GM21825 (cell line): ENCODE results near the gene TMED1.

Source experiments
- ATAC-seq: cut with Tn5 transposase; IDR thresholded peaks from one replicate; pipeline ENCODE4 v1.9.1; 2021; ENCODE audit warnings: mild to moderate bottlenecking, moderate library complexity; ENCODE audit not compliant: unreplicated experiment

Gene TMED1

DNA sequence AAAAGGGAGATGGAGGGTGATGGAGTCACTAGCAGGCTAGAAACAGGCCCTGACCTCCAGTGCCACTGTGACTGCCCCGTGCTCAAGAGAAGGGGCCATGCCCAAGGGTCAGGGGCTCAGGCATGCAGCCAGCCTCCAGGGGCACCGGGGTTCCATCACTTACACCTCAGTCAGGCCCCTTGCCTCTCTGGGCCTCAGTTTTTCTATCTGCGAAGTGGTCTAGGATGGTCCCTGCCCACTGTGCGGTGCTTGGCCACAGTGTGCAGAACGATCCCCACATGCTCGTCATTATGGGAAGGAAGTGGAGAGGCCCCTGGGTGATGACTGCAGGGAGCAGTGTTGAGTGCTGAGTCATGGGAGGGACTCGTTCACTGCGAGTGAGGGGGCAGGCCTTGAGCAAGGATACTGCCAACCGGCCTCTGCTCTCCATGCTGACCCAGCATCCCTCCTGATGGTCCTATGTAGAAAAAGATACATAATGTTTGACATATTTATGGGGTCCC, 23.1 kb downstream of the TMED1 start:
- ATAC-seq: no peak

DNA sequence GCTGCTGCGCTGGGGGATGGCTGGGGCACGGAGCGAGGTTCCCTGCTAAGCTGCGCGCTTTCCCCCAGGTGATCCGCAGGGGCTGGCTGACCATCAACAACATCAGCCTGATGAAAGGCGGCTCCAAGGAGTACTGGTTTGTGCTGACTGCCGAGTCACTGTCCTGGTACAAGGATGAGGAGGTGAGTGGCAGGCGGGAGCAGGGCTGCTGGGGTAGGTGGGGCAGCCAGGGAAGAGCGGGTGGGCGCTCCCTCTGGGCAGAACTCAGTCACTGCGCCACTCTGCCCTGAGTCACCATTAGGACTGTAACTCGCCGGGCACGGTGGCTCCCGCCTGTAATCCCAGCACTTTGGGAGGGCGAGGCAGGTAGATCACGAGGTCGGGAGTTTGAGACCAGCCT, 23.8 kb downstream of the TMED1 start:
- no peak for ATAC-seq

DNA sequence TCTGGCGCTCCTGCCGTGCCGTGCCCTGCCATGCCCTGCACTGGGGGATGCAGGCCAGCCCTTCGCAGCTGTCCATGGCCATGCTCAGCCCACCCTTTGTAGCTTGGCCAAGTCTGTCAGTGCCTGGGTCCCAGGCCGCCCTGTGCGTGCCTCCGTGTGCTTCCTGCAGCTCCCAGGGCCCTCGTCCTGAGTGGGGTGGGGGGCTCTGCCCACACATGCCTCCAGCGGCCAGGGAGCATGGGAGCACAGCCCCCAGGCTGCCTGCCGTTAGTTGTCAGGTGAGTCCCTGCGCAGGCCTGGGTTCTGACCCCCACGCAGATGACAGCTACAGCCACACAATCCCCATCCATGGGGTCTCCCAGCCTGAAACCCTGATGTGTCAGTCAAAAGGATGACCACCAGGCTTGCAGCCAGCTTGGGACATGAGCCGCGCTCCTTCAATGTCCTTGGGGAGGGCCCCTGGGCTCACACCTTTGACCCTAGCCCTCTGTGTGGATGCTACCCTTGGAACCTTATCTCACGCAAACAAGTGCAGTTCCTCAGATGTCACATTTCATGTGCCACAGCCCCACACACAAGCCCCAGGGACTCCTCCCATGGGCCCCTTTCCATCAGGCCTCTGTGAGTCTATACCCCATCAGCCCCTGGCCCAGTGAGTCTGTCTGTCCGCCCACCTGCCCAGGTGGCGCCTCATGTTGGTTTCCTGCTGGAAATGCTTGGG, 24.5 kb downstream of the TMED1 start:
- ATAC-seq: no peak

DNA sequence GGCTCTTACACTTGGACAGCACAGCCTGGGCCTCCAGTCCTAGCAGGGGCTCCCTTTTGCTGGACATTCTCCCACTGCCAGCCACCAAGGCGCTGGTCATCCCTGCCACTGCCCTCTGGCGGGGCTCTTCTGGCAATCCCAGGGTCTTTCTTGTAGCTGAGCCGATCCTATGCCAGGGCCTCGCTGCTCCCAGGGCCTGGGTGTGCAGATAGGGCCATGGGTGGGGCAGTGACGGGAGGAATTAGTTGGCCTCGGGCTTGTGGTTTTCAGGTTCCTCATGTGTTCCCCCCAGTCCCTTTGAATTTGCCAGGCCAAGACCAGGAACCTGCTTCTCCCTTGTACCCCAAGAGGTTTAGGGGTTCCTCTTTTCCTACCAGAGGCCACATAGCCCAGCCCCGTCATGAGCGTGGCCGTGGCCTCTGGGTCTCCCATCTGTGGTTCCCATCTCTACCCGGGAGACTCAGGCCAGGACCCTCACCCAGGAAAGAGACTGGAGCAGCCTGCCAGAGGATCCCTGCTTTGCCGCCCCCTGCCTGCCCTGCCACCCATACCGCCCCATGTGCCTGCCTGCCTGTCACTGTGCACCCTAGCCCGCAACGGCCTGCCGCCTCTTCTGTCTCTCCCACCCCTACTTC, 26.2 kb downstream of the TMED1 start:
- ATAC-seq: no peak

DNA sequence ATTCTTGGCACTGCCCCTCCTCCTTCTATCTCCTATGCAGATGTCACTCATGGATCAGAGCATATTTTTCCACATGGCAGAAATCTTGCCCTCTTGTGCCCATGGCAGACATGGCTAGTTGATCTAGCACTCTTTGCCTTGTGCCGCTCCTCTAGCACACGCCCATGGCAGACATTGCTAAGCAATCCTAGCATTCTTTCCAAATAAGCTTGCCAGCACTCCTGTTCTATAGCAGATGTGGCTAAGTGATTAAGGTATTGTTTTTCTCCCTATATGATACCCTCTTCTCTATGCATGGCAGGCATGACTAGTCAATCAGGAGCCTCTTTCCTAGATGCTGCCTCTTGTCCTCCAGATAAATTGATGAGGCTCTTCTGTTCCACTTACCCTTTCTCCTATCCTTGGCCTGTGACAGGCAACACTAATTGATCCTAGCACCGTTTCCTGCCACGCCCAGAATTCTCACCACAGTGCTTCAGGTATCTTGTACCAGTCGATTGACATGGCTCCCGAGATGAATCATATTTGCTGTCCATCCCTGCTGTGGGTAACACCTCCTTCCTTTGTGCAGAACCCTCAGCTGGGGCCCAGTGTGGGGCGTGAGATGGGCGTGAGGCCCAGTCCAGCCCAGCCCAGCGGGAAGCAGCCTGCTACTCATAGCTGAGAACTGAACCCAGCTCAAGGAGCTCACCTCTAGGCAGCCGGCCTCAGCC, 26.9 kb downstream of the TMED1 start:
- no peak for ATAC-seq

DNA sequence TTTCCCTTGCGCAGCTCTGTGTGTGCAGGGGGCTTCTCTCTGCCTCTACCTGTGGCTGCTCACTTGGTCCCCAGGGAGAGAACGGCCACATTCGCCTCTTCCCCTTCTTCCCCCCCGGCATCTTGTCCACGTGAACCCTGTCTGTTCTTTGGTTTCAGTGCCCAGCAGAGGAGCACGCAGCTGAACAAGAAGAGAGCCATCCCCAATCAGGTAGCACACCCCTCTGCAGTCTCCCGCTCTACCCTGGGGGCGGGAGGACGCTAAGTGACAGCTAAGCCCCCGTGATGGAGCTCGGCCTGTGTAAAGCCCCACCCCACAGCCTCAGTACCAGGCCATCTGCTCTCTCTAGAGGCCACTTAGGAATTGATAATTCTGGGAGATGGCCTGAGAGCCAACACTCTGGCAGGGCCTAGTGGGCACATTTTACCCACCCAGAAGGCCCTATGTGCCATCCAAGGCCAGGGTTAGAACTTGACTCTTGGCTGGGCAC, 30.2 kb downstream of the TMED1 start:
- ATAC-seq: no peak

DNA sequence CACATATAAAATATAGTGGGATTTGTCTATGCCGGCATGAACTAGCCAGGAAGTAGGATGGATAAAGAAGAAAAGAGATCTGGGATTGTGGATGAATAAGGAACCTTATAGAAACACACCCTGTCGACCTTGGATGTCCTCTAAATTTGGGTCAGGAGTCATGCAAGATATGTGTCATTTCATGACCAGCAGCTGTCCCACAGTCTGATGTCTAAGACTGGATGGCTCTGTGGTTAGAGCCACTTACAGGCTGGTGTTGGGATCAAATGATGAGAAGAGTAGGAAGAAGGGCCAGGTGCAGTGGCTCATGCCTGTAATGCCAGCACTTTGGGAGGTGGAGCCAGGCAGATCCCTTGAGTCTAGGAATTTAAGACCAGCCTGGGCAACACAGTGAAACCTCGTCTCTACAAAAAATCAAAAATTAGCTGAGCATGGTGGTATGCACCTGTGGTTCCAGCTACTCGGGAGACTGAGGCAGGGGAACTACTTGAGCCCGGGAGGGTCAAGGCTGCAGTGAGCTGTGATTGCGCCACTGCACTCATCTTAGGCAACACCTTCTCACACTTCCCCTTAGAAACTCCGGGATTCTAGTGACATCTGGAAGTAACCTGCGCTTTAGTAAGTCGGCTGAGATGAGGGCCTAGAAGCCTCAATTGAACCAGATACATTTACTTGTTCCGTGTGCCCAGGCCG, 30.8 kb downstream of the TMED1 start:
- no peak for ATAC-seq

DNA sequence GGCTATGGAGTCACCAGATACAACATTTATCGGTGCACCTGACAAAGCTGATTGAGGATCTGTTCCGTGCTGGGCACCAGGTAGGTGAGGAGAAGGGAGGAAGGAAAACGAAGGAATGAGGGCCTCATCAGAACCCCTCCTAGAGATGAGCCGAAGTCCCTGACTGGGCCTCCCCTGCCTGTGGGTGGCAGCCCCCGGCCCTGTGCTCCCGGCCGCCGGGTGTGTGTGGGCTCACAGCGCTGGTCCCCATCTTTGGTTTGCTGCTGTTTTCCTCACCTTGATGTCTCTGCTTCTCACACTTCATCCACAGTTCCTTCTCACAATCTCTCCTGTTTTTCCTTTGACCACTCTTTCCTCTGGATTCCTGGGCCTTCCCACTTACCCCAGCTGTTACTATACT, 32.8 kb downstream of the TMED1 start:
- no peak for ATAC-seq

DNA sequence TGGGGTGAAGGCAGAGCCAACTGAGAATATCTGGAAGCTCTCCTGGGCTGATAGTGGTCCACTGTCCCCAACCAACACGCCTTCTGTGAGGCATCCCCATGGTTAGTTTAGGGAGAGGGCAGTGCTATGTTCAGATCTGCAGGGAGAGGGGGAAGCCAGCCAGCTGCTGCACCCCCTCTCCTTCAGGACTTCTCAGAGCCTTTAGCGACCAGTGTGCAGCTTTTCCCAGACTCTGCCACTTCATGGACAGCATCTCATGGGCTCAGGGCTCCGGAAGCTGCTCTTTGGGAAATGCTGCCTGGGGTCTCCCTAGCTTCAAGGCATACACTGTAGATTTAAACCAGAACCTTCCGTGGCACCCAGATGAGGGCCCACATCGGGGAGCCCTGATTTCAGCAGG, 33.5 kb downstream of the TMED1 start:
- no peak for ATAC-seq

DNA sequence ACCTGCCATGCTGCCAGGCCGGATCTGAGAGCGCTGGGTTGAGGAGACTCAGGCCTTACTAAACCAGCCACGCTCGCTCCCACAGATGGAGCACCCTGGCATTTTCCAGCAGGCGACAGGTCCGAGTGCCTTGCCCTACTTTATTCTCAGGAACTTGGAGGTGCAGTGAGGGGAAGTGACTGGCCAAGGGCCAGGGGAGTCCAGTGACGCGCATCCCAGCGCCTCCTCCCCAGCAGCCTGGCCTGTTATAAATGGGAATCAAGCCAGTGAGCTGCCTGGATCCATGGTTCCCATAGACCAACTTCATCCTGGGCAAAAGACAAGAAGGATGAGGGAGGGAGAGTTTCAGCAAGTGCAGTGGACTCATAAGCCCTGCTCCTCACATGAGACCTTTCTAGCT, 35.5 kb downstream of the TMED1 start:
- no peak for ATAC-seq

DNA sequence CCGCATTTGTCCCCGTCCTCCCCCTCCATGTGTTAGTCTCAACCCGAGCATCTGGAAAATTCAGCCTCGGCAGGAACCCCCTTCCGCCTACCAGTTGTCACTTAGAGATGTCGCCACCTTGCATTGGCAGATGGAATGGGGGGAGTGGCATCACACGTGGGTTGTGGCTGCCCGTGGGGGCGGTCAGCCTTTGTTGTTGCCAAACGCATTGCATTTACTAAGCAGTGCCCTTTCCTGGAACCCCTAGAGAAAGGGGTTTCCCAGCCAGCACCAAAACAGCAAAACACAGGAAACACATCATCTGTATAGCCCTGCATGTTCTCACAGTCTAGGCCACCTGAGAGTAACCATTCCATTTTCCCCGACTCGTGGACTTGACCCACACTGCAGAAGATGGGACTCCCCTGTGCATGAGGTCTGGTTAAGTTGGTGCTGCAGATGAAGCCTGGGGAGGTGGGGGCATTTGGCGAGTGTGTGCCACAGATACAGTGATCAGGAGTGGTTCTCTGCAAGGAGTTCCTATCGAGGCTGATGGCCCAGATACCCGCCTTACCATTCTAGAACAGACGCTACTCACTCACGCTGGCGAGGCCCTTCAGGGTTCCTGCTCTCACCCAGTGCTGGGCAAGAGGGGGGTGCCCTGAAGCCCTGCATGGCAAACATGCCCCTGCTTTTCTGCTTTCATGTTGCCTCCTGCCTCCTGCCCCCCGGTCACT, 38.3 kb downstream of the TMED1 start:
- ATAC-seq: no peak

DNA sequence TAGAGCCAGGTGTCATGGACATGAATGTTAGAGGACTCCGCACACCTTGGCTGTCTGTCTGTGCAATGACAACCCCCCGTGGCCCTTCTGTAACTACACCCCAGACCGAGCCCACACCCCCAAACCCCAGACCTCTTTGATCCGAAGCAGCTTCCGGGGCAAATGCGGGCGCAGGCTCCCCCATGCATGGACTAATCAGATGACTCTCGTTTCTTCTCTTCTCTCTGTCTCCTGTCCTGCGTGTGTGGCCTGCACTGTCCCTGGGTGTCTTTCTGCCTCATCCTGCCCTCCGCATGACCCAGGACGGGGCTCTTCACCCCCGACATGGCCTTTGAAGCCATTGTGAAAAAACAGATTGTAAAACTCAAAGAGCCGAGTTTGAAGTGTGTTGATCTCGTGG, 38.9 kb downstream of the TMED1 start:
- no peak for ATAC-seq

DNA sequence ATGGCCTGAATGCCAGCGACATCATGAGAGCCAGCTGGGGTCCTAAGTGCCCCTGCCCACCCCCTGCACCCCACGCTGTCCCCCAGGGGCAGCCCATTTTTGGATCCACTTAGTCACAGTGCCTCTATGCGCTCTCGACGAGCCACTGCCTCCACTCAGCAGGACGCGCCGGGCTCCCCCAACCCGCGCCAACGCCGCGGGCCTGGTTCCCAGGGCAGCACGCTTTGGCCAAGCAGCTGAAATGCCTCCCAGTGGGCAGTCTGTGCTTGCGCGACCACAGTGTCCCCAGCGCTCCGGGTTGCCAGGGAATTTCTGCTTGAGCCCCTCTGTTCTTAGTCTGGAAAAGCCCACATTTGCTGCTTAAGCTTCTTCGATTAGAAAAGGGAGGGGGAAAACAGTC, 39.4 kb downstream of the TMED1 start:
- no peak for ATAC-seq

DNA sequence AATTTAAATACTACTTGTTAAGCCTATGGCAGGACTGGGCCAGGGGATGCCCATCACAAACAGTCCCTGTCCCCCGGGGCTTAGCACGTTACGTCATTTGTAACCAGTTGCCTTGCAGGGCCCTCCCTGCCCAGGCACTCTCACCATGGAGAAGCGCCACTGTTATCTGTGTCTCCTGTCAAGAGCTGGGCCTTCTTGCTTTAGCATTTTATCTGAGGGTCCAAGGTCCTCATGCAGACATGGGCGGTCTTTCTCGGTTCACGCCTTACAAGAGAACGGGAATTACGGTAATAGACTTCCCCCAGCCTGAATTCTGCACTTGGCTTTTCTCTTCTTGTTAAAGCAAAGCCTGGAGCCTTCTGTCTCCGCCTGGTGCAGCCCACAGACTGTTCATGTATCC, 46.1 kb downstream of the TMED1 start:
- ATAC-seq: no peak

DNA sequence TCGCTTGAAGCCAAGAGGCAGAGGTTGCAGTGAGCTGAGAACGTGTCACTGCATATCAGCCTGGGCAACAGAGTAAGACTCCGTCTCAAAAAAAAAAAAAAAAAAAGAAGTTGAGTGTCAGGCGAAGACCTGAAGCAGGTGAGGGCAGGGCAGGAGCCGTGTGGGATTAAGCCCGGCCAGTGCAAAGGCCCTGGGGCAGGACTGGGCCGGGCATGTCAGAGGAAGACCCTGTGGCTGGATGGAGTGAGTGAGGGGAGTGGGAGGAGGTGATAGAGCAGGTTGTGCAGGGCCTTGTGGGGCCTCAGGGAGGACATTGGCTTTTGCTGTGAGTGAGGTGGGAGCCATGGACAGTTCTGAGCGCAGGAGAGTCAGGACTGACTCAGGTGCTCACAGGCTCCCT, 47.9 kb downstream of the TMED1 start:
- no peak for ATAC-seq

DNA sequence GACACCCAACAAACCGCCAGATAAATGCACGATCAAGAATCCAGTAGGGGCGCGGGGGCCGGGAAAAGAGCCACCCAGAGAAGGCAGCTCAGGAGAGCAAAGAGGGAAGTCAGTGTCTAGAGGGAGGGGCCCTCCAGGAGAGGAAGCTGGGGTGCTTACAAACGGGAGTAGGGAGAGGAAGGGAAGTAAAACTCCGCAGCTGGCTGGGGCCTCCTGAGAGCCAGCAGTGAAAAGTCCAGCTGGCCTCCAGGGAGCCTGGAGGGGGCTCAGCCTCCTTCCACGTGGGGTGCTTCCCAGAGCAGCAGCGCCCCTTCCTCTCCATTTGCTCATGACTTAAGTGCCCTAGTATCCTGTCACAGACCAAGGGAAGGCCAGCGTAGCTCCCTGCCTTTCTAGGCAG, 51.8 kb downstream of the TMED1 start:
- no peak for ATAC-seq

DNA sequence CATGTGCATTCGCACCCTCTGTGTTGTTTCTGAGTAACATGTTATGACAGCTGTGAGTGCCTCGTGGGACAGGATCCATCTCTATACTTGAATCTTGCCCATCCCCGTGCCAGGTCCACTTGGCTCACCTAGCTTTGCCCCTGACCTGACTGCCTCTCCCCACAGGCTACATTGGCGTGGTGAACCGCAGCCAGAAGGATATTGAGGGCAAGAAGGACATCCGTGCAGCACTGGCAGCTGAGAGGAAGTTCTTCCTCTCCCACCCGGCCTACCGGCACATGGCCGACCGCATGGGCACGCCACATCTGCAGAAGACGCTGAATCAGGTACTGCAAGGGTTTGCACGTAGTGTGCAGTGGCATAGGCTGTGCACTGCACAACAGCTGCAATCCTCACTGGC, 53.2 kb downstream of the TMED1 start:
- ATAC-seq: no peak
